Mesendoderm (in vitro differentiated cells): ENCODE measurements around the gene ANKRD34A.

Experiments used
- DNase-seq: peaks from one replicate; pipeline ENCODE4 v3.0.0; 2013
- H2AK5ac ChIP-seq: 2 replicates; pipeline ENCODE4 v1.6.1; 2013; ENCODE audit warnings: low read length, inconsistent platforms
- H2BK120ac ChIP-seq: 2 replicates; pipeline ENCODE4 v1.6.1; 2013; ENCODE audit warnings: low read depth, mild to moderate bottlenecking, low read length, moderate library complexity, mixed read lengths
- H2BK15ac ChIP-seq: replicated peaks from 2 replicates; pipeline ENCODE4 v1.6.1; 2013; ENCODE audit warnings: low read depth, mild to moderate bottlenecking, moderate library complexity
- H2BK5ac ChIP-seq: 2 replicates; pipeline ENCODE4 v1.6.1; 2013; ENCODE audit warnings: low read length, inconsistent platforms
- H3K18ac ChIP-seq: 2 replicates; pipeline ENCODE4 v1.6.1; 2013; ENCODE audit warnings: mild to moderate bottlenecking, low read length, mixed read lengths
- H3K23ac ChIP-seq: one replicate; pipeline ENCODE4 v1.6.1; 2013; ENCODE audit warnings: low read length
- H3K27ac ChIP-seq: 2 replicates; pipeline ENCODE4 v1.5.1; 2013; ENCODE audit warnings: low read depth, mild to moderate bottlenecking, inconsistent platforms, low read length, moderate library complexity
- H3K27me3 ChIP-seq: 2 replicates; pipeline ENCODE4 v1.6.1; 2013; ENCODE audit warnings: low read length, control low read depth, mild to moderate bottlenecking, inconsistent platforms; ENCODE audit not compliant: insufficient read depth, poor library complexity
- H3K36me3 ChIP-seq: 2 replicates; pipeline ENCODE4 v1.6.1; 2013; ENCODE audit warnings: low read length, inconsistent platforms; ENCODE audit not compliant: control insufficient read depth, insufficient read depth
- H3K4ac ChIP-seq: one replicate; pipeline ENCODE4 v1.6.1; 2013; ENCODE audit warnings: low read depth, mild to moderate bottlenecking, low read length, moderate library complexity
- H3K4me1 ChIP-seq: 2 replicates; pipeline ENCODE4 v1.6.1; 2013; ENCODE audit warnings: low read depth, low read length, inconsistent platforms; ENCODE audit not compliant: control insufficient read depth
- H3K4me2 ChIP-seq: 2 replicates; pipeline ENCODE4 v1.6.1; 2013; ENCODE audit warnings: low read length
- H3K4me3 ChIP-seq: 2 replicates; pipeline ENCODE4 v1.5.1; 2013; ENCODE audit warnings: mild to moderate bottlenecking, low read length
- H3K56ac ChIP-seq: one replicate; pipeline ENCODE4 v1.6.1; 2013; ENCODE audit warnings: low read length
- H3K79me1 ChIP-seq: 2 replicates; pipeline ENCODE4 v1.6.1; 2013; ENCODE audit warnings: low read length, inconsistent platforms
- H3K79me2 ChIP-seq: 2 replicates; pipeline ENCODE4 v1.6.1; 2013; ENCODE audit warnings: mild to moderate bottlenecking, low read length; ENCODE audit not compliant: control insufficient read depth, insufficient read depth
- H3K9ac ChIP-seq: 2 replicates; pipeline ENCODE4 v1.6.1; 2013; ENCODE audit warnings: low read length, inconsistent platforms
- H4K5ac ChIP-seq: one replicate; pipeline ENCODE4 v1.6.1; 2013; ENCODE audit warnings: low read length
- H4K8ac ChIP-seq: one replicate; pipeline ENCODE4 v1.6.1; 2013; ENCODE audit warnings: low read depth, mild to moderate bottlenecking, control low read depth, low read length, moderate library complexity
- WGBS: extraction: QIAGEN DNeasy Blood & Tissue Kit; methylation state at CpG from one replicate; pipeline ENCODE4 v1.1.7; 2013; ENCODE audit warnings: low lambda C conversion rate, missing lambda C conversion rate; ENCODE audit not compliant: insufficient coverage; ENCODE audit errors: extremely low coverage; 5-methylcytosine and 5-hydroxymethylcytosine counted together

The ANKRD34A gene

GRCh38 chr1:145952903-145953302, 11.5 kb downstream of the ANKRD34A start:
- Histone ChIP-seq H3K56ac (no peak overlapping the region), H3K79me2 (no peaks in the 10 kb centered on the region), H2BK5ac (no peak overlapping the region), H4K8ac (no peak overlapping the region), H2BK15ac (no peak overlapping the region), H3K4ac (no peak overlapping the region), H3K79me1 (peaks cover 3% of the 10 kb centered on the region), H3K4me1 (peaks cover 11% of the 10 kb centered on the region), H4K5ac (no peak overlapping the region), H3K9ac (no peak overlapping the region), H3K27ac (no peak overlapping the region), H3K4me3 (no peak overlapping the region), H3K23ac (no peak overlapping the region), H3K4me2 (no peak overlapping the region), H3K27me3 (peaks cover 1% of the 10 kb centered on the region), H2BK120ac (no peak overlapping the region), H3K18ac (no peak overlapping the region), H3K36me3 (no peaks in the 10 kb centered on the region), H2AK5ac (no peak overlapping the region)
- WGBS: no CpG with 5 or more reads among the region's 3 CpGs
- DNase-seq: no peak

GRCh38 chr1:145951526-145951925, 12.8 kb downstream of the ANKRD34A start:
- WGBS: no CpG with 5 or more reads among the region's 1 CpG
- no peak overlapping the region for H4K8ac ChIP-seq
- no peak overlapping the region for H3K18ac ChIP-seq
- peaks cover 1% of the 10 kb centered on the region for H3K27me3 ChIP-seq
- H3K4me3 ChIP-seq: no peak overlapping the region
- H3K36me3 ChIP-seq: no peaks in the 10 kb centered on the region
- H3K79me2 ChIP-seq: no peaks in the 10 kb centered on the region
- peaks cover 11% of the 10 kb centered on the region for H3K4me1 ChIP-seq
- H2BK5ac ChIP-seq: no peak overlapping the region
- H4K5ac ChIP-seq: no peak overlapping the region
- no peak overlapping the region for H2AK5ac ChIP-seq
- no peak for DNase-seq
- H3K79me1 ChIP-seq: peaks cover 3% of the 10 kb centered on the region
- no peak overlapping the region for H3K23ac ChIP-seq
- no peak overlapping the region for H2BK15ac ChIP-seq
- H3K56ac ChIP-seq: no peak overlapping the region
- no peak overlapping the region for H3K4ac ChIP-seq
- H3K9ac ChIP-seq: no peak overlapping the region
- no peak overlapping the region for H2BK120ac ChIP-seq
- no peak overlapping the region for H3K27ac ChIP-seq
- H3K4me2 ChIP-seq: no peak overlapping the region

- Histone ChIP-seq H3K27me3 (no peaks in the 10 kb centered on the region), H3K56ac (peak overlapping the region; percentile 38), H3K18ac (no peak overlapping the region), H2BK5ac (no peak overlapping the region), H3K4me2 (no peak overlapping the region), H3K4me3 (no peak overlapping the region), H3K36me3 (no peaks in the 10 kb centered on the region), H4K8ac (no peak overlapping the region), H3K23ac (no peak overlapping the region), H2BK15ac (no peak overlapping the region), H2AK5ac (no peak overlapping the region), H3K27ac (no peak overlapping the region), H3K79me1 (peaks cover 2% of the 10 kb centered on the region), H3K4me1 (peaks cover 8% of the 10 kb centered on the region), H3K79me2 (no peaks in the 10 kb centered on the region), H3K9ac (no peak overlapping the region), H4K5ac (no peak overlapping the region), H2BK120ac (no peak overlapping the region), H3K4ac (no peak overlapping the region)
- WGBS: no CpG with 5 or more reads among the region's 4 CpGs
- DNase-seq: no peak
Observed at GRCh38 chr1:145949219-145949618, 15.2 kb downstream of the ANKRD34A start.

- H3K4ac ChIP-seq: no peak overlapping the region
Observed at GRCh38 chr1:145947551-145947950, 16.8 kb downstream of the ANKRD34A start.

DNA sequence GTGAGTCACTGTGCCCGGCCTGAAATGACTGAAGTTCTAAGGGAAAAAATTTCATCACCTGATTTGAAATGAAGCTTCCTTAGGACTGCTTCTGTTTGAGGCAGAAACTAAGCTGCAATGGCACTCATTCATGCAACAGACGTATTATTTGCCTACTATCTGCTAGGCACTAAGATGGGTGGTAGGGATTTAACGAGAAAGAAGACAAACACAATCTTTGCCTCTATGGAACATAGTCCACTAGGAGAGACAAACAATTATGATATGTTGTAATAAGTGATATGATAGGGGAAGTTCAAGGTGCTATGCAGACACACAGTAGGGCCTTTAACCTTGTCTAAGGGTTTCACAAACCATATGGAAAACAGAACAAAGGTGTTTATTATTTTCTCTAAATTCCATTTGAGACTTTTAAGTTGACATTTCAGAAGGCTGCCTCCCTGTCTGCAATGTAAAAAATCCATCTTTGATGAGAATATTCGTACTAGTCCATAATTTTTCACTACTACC, 17.8 kb downstream of the ANKRD34A start:
- Histone ChIP-seq H4K5ac (no peak overlapping the region), H3K56ac (no peak overlapping the region), H2BK15ac (no peak overlapping the region), H3K79me2 (no peaks in the 10 kb centered on the region), H3K9ac (no peak overlapping the region), H3K4me1 (peaks cover 8% of the 10 kb centered on the region), H3K27ac (no peak overlapping the region), H2AK5ac (no peak overlapping the region), H3K4me2 (no peak overlapping the region), H2BK5ac (no peak overlapping the region), H3K79me1 (peaks cover 2% of the 10 kb centered on the region), H3K27me3 (no peaks in the 10 kb centered on the region), H4K8ac (no peak overlapping the region), H3K4ac (no peak overlapping the region), H3K36me3 (no peaks in the 10 kb centered on the region), H3K23ac (no peak overlapping the region), H3K4me3 (no peak overlapping the region), H2BK120ac (no peak overlapping the region), H3K18ac (no peak overlapping the region)
- DNase-seq: no peak
- no CpG with 5 or more reads among the region's 4 CpGs for WGBS

More at GRCh38 chr1:145947551-145947950, 16.8 kb downstream of the ANKRD34A start:
- no peak overlapping the region for H2BK5ac ChIP-seq
- H4K8ac ChIP-seq: no peak overlapping the region
- WGBS: no CpG with 5 or more reads among the region's 4 CpGs
- no peak overlapping the region for H3K4me3 ChIP-seq
- no peak overlapping the region for H3K4me2 ChIP-seq
- H3K27ac ChIP-seq: no peak overlapping the region
- H3K27me3 ChIP-seq: no peaks in the 10 kb centered on the region
- no peak overlapping the region for H2AK5ac ChIP-seq
- peaks cover 8% of the 10 kb centered on the region for H3K4me1 ChIP-seq
- H2BK120ac ChIP-seq: no peak overlapping the region
- H3K23ac ChIP-seq: no peak overlapping the region
- peak; percentile 72 for DNase-seq
- H3K79me1 ChIP-seq: peaks cover 2% of the 10 kb centered on the region
- H4K5ac ChIP-seq: no peak overlapping the region
- no peaks in the 10 kb centered on the region for H3K79me2 ChIP-seq
- H3K56ac ChIP-seq: no peak overlapping the region
- no peaks in the 10 kb centered on the region for H3K36me3 ChIP-seq
- H3K9ac ChIP-seq: no peak overlapping the region
- H2BK15ac ChIP-seq: no peak overlapping the region
- no peak overlapping the region for H3K18ac ChIP-seq

DNA sequence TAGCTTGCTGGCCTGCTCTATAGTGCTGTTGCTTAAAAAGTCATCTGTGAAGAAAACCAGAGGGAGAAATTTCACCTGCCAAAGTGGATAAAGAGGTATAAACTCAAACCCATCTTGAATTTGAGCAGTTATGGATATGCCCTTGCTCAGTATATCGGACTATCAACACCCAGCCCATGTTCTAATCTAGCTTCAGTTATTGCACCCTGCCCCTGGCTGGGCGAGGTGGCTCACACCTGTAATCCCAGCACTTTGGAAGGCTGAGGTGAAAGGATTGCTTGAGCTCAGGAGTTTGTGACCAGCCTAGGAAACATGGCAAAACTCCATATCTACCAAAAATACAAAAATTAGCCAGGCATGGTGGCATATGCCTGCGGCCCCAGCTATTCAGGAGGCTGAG, 19.8 kb downstream of the ANKRD34A start:
- H2BK15ac ChIP-seq: no peak overlapping the region
- H3K36me3 ChIP-seq: no peaks in the 10 kb centered on the region

More for the DNA sequence above, 19.8 kb downstream of the ANKRD34A start:
- Histone ChIP-seq H3K18ac (no peak overlapping the region), H3K9ac (no peak overlapping the region), H3K4ac (no peak overlapping the region), H3K4me3 (no peak overlapping the region), H2BK120ac (no peak overlapping the region), H3K27me3 (no peaks in the 10 kb centered on the region), H3K23ac (no peak overlapping the region), H3K56ac (no peak overlapping the region), H3K79me1 (peaks cover 2% of the 10 kb centered on the region), H2AK5ac (no peak overlapping the region), H2BK5ac (no peak overlapping the region), H4K5ac (no peak overlapping the region), H3K4me1 (peaks cover 2% of the 10 kb centered on the region), H3K79me2 (no peaks in the 10 kb centered on the region), H3K4me2 (no peak overlapping the region), H3K27ac (no peak overlapping the region), H4K8ac (no peak overlapping the region)
- DNase-seq: no peak
- no CpG with 5 or more reads among the region's 3 CpGs for WGBS
